NB4 (cell line): ENCODE data around the gene NTSR1.

Experiments used
- DNase-seq: peaks from one replicate; pipeline ENCODE4 v3.0.0; 2010; ENCODE audit warnings: low read depth
- H3K4me3 ChIP-seq: one replicate; pipeline ENCODE4 v1.5.1; 2011; ENCODE audit warnings: mild to moderate bottlenecking, low read depth, low read length, moderate library complexity
- MYC ChIP-seq: IDR thresholded peaks from 2 replicates; pipeline ENCODE4 v1.6.1; 2011; ENCODE audit warnings: low read depth, low read length
- POLR2A ChIP-seq: IDR thresholded peaks from 2 replicates; pipeline ENCODE4 v1.6.1; 2011; ENCODE audit warnings: mild to moderate bottlenecking; ENCODE audit not compliant: insufficient read length; ENCODE audit errors: extremely low read depth
- TF ChIP-seq, protein P1 (sequence below): IDR thresholded peaks from one replicate; pipeline ENCODE4 v1.5.1; 2012; ENCODE audit warnings: low read depth, low read length
- TF ChIP-seq, protein P2 (sequence below): IDR thresholded peaks from 2 replicates; pipeline ENCODE4 v1.6.1; 2011; ENCODE audit warnings: low read depth, low read length

Gene NTSR1

DNA sequence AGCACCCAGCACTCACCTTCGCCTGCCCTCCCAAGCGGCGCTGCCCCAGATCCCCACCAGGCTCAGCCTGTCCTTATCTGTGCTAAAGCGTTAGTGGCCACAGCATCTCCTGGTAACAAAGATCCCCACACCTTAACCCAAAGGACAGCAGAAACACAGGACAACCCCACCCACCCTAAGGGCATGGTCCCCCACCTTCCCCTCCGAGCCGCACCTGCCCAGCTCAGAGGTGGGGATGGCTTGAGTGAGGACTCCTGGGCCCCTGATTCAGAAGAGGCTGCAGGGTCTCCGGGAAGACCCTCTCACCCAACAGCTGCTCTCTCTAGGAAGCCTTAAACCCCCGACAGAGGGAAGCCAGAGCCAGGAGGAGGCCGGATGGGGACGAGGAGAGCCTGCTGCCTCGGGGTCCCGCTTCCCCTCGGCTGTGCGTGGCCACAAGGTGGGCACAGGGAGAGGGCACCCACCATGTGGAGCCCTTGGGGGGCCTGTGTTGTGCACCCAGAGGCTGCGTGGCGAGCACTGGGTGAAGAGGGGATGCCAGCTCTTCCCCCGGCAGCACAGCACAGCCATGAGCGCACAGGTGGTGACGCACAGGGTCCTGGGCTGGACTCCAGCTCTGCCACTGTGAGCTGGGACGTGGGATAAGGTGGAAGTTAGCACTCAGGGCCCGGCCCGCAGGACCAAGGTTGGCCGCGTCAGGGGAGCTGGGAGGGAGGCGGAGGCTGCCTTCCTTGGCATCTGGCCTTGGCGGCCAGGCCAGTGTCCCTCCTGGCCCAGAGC, 55.7 kb downstream of the NTSR1 start:
- TF ChIP-seq, protein P1, sequence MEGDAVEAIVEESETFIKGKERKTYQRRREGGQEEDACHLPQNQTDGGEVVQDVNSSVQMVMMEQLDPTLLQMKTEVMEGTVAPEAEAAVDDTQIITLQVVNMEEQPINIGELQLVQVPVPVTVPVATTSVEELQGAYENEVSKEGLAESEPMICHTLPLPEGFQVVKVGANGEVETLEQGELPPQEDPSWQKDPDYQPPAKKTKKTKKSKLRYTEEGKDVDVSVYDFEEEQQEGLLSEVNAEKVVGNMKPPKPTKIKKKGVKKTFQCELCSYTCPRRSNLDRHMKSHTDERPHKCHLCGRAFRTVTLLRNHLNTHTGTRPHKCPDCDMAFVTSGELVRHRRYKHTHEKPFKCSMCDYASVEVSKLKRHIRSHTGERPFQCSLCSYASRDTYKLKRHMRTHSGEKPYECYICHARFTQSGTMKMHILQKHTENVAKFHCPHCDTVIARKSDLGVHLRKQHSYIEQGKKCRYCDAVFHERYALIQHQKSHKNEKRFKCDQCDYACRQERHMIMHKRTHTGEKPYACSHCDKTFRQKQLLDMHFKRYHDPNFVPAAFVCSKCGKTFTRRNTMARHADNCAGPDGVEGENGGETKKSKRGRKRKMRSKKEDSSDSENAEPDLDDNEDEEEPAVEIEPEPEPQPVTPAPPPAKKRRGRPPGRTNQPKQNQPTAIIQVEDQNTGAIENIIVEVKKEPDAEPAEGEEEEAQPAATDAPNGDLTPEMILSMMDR = no peak
- no peak for TF ChIP-seq MYC
- TF ChIP-seq, protein P2, sequence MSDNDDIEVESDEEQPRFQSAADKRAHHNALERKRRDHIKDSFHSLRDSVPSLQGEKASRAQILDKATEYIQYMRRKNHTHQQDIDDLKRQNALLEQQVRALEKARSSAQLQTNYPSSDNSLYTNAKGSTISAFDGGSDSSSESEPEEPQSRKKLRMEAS = no peak
- no peak for TF ChIP-seq POLR2A
- no peak for DNase-seq
- no peak overlapping the region for H3K4me3 ChIP-seq

DNA sequence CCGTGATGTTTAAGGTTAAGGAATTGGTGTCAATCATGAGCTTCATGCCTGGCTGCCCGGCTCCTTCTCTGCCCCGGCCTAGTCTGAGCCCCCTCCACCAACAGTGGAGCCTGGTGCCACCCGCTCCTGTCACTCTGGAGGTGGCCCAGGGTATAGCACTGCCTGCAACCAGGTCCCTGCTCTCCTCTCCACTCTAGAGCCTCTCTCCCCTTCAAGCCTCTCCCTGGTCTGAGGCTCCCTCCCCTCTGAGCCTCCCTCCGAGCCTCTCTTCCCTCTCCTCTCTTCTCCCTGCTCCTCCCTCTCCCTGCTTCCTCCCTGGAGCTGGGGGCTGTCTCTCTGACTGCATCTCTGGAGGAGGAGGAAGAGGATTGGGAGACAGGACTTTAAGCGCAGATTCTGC, 56.4 kb downstream of the NTSR1 start:
- DNase-seq = no peak
- no peak overlapping the region for H3K4me3 ChIP-seq
- TF ChIP-seq MYC = no peak
- TF ChIP-seq, protein P1 = no peak
- TF ChIP-seq POLR2A = no peak
- TF ChIP-seq, protein P2 = no peak

DNA sequence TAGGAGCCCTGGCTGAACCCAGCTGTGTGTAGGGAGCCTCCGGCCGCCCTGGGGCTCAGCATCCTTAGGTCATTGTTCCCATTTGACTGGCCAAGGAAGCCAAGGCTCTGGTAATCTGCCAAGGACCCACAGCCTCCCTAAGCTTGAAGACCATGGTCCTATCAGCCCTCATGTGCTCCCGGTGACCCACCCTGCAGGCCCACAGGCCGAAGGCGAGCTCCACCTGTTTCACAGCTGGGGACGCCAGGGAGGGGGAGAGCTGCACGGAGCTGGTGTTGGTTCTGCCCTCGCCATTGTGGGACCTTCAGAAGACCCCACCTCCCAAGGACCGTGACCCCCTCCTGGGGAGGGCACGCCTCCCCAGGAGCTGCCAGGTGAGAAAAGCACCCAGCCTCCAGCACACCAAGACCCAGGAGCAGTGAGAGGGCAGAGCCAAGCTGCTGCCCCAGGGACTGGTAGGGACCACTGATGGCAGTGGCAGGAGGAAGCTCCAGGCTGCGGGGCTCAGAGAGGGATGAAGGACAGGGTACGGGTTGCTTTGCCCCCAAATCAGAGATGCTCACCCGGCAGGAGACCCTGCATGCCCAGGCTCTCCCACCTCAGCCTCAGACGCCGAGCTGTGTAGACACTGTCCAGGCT, 56.9 kb downstream of the NTSR1 start:
- TF ChIP-seq, protein P1 = no peak
- TF ChIP-seq MYC = no peak
- no peak overlapping the region for H3K4me3 ChIP-seq
- DNase-seq = no peak

DNA sequence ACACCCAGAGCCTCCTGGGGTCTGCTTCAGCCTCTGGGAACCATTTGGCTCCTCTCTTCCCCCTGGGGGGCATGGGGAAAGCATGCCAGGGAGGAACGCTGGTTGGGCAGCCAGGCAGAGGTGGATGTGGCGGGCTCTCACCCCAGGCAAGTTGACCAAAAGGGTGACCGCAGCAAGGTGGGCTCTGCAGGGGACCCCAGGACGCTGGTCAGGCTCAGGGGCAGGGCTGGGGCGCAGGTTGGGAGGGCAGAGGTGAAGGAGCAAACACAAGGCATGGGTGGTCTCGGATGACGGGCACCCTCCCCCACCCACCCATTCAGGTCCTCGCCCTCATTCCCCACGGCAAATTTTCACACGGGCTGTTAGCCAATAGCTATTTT, 57.4 kb downstream of the NTSR1 start:
- TF ChIP-seq MYC = no peak
- TF ChIP-seq, protein P2 = no peak
- TF ChIP-seq, protein P1 = no peak
- no peak overlapping the region for H3K4me3 ChIP-seq
- no peak for DNase-seq

DNA sequence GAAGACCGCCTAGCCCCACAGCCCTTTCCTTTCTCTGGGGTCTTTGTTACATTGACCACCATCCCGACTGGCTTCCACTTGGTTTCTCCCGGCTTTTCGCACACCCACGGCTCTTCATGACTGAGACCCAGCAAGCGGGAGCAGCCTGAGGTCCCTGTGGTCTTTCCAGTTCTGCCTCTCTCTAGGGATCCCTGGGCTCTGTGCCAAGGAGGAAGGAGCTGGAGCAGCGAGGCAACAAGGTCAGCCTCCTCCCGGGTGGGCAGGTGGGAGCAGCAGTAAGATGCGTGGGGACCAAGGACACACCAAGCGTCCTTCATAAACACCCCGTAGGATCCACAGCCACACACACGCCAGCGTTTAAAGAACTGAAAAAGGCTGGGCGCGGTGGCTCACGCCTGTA, 58.1 kb downstream of the NTSR1 start:
- TF ChIP-seq POLR2A (no peak), MYC (no peak)
- TF ChIP-seq, protein P1 = no peak
- TF ChIP-seq, protein P2 = no peak
- DNase-seq = no peak
- no peak overlapping the region for H3K4me3 ChIP-seq

DNA sequence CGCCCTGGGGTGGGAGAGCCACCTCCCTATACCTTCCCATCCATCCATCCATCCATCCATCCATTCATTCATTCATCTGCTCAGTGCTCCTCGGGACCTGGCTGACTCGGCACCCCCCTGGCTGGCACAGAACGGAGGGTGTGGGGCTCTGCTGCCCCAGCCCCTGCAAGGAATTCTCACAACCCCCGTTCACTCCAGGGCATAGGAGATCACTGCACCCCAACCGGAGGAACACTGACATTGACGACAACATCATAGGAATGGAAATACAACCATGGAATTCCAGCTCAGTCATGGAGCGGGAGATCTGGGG, 59.6 kb downstream of the NTSR1 start:
- TF ChIP-seq, protein P1 = no peak
- TF ChIP-seq, protein P2 = no peak
- TF ChIP-seq POLR2A (no peak), MYC (no peak)
- no peak for DNase-seq
- no peak overlapping the region for H3K4me3 ChIP-seq
